Activated CD8-positive, alpha-beta memory T cell treated with anti-CD3 and anti-CD28 coated beads, Interleukin-2, amount 50 U/mL, for 24 hours (primary cell): ENCODE data around the gene ZNF316.

Experiments
- DNase-seq: peaks from one replicate; pipeline ENCODE4 v3.0.0-alpha.2; 2020; ENCODE audit errors: extremely low read depth

The ZNF316 gene

GRCh38 chr7:6691103-6691502 lies 54.0 kb downstream of the ZNF316 start:
- no peak for DNase-seq

GRCh38 chr7:6691609-6692106 lies 54.5 kb downstream of the ZNF316 start:
- no peak for DNase-seq

- DNase-seq, result no peak
Measured at GRCh38 chr7:6700793-6701192, 63.7 kb downstream of the ZNF316 start.

GRCh38 chr7:6701860-6702259 lies 64.7 kb downstream of the ZNF316 start:
- DNase-seq, result no peak
